Cardiac muscle cell (in vitro differentiated cells and primary cell): ENCODE data around the gene ZNF211. TPM values are rescaled to one million over a fixed set of nuclear protein-coding genes. Genes with fewer than 3 reads are reported as not detected.
A peak's percentile ranks its signal among the peaks of the same experiment; 100 is the strongest.

Experiments used
- DNase-seq, 2 donors: peaks; one replicate each; pipeline versions ENCODE4 v3.0.0 to v3.0.0-alpha.2; 2010 to 2017; ENCODE audit warnings: low read depth in 1 of 2, low spot score in 1 of 2
- H3K27ac ChIP-seq: fragments of 200-600 bp; sonication (generic); 2 replicates; pipeline ENCODE4 v1.5.1; 2016
- H3K27me3 ChIP-seq: fragments of 200-600 bp; sonication (generic); 2 replicates; pipeline ENCODE4 v1.6.0; 2016; ENCODE audit warnings: control low read depth
- H3K36me3 ChIP-seq: fragments of 200-600 bp; sonication (generic); 2 replicates; pipeline ENCODE4 v1.5.1; 2016; ENCODE audit warnings: control low read depth
- H3K4me1 ChIP-seq: fragments of 200-600 bp; sonication (generic); 2 replicates; pipeline ENCODE4 v1.8.1; 2017; ENCODE audit warnings: low read depth, mild to moderate bottlenecking, mixed run types
- H3K4me3 ChIP-seq: fragments of 200-600 bp; sonication (generic); 2 replicates; pipeline ENCODE4 v1.5.1; 2016; ENCODE audit warnings: mild to moderate bottlenecking
- H3K9me3 ChIP-seq: fragments of 200-600 bp; sonication (generic); 2 replicates; pipeline ENCODE4 v1.5.1; 2017; ENCODE audit warnings: low read depth, mild to moderate bottlenecking, control low read depth
- polyA plus RNA-seq: library from polyadenylated mRNA; unstranded; fragments of >200 nt; fragmentation: Nextera tagmentation; extraction: Ambion mirVana; gene quantifications from 2 replicates; pipeline ENCODE4 v1.2.1, GENCODE V29; 2016
- total RNA-seq: library from RNA; depleted of rRNA; stranded (reverse); fragments of >200 nt; gene quantifications from 2 replicates; pipeline ENCODE4 v1.2.3, GENCODE V29; 2016
- TF ChIP-seq, protein P1 (sequence below): IDR thresholded peaks from 2 replicates; pipeline ENCODE4 v1.5.1; 2012; ENCODE audit warnings: low read depth, mild to moderate bottlenecking, low read length

ZNF211 gene
- total and polyA plus RNA-seq, 2 experiments from 2014 or later = 22.6 to 30.0 TPM

GRCh38 chr19:57623091-57623490 lies 9.9 kb upstream of the ZNF211 start:
- Histone ChIP-seq H3K4me3 (no peak overlapping the region), H3K27ac (no peak overlapping the region), H3K36me3 (peaks cover 36% of the 10 kb centered on the region), H3K4me1 (no peaks in the 10 kb centered on the region), H3K27me3 (no peaks in the 10 kb centered on the region), H3K9me3 (peaks cover 21% of the 10 kb centered on the region)
- no peak for DNase-seq
- TF ChIP-seq, protein P1, sequence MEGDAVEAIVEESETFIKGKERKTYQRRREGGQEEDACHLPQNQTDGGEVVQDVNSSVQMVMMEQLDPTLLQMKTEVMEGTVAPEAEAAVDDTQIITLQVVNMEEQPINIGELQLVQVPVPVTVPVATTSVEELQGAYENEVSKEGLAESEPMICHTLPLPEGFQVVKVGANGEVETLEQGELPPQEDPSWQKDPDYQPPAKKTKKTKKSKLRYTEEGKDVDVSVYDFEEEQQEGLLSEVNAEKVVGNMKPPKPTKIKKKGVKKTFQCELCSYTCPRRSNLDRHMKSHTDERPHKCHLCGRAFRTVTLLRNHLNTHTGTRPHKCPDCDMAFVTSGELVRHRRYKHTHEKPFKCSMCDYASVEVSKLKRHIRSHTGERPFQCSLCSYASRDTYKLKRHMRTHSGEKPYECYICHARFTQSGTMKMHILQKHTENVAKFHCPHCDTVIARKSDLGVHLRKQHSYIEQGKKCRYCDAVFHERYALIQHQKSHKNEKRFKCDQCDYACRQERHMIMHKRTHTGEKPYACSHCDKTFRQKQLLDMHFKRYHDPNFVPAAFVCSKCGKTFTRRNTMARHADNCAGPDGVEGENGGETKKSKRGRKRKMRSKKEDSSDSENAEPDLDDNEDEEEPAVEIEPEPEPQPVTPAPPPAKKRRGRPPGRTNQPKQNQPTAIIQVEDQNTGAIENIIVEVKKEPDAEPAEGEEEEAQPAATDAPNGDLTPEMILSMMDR = no peak

DNA sequence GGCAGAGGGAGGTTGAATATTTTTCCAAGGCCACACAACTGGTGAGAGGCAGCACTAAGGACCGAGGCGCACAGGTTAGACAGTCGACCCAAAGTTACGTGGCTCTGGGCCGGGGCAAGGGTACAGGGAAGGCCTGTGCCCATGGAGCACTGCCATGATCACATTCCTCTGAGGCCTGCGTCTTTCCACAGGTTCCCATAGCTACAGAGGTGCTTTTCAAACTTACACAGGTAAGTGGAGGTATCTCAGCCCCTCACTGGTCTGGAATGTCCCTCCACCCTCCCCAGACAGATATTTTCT lies 814 bp downstream of the ZNF211 start:
- DNase-seq = no peak
- Histone ChIP-seq H3K4me1 (no peaks in the 10 kb centered on the region), H3K9me3 (no peaks in the 10 kb centered on the region), H3K27me3 (no peaks in the 10 kb centered on the region), H3K4me3 (peak overlapping the region; percentile 77), H3K27ac (no peak overlapping the region), H3K36me3 (peaks cover 17% of the 10 kb centered on the region)
- TF ChIP-seq, protein P1 = no peak

DNA sequence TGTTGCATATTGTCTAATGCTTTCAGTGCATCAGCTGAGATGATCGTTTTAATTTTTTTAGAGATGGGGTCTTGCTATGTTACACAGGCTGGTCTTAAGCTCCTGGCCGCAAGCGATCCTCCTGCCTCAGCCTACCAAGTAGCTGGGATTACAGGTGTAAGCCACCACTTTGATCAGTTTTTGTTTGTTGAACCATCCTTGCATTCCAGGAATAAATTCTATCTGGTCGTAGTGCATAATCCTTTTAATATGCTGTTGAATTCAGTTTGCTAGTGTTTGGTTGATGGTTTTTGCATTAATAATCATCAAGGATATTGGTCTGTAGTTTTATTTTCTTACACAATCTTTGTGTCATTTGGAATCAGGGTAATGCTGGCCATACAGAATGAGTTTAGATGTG lies 4.4 kb downstream of the ZNF211 start:
- Histone ChIP-seq H3K9me3 (no peaks in the 10 kb centered on the region), H3K27me3 (no peaks in the 10 kb centered on the region), H3K4me3 (no peak overlapping the region), H3K4me1 (no peaks in the 10 kb centered on the region), H3K27ac (no peak overlapping the region), H3K36me3 (peaks cover 43% of the 10 kb centered on the region)
- no peak for DNase-seq
- TF ChIP-seq, protein P1 = no peak

GRCh38 chr19:57641715-57642234 lies 8.8 kb downstream of the ZNF211 start:
- TF ChIP-seq, protein P1 = no peak
- no peaks in the 10 kb centered on the region for H3K27me3 ChIP-seq
- H3K4me3 ChIP-seq = no peak overlapping the region
- DNase-seq = no peak
- H3K4me1 ChIP-seq = no peaks in the 10 kb centered on the region
- no peak overlapping the region for H3K27ac ChIP-seq
- H3K9me3 ChIP-seq = no peaks in the 10 kb centered on the region
- peaks cover 35% of the 10 kb centered on the region for H3K36me3 ChIP-seq

GRCh38 chr19:57642396-57643046 lies 9.6 kb downstream of the ZNF211 start:
- DNase-seq = no peak
- H3K9me3 ChIP-seq = no peaks in the 10 kb centered on the region

More at GRCh38 chr19:57642396-57643046, 9.6 kb downstream of the ZNF211 start:
- H3K36me3 ChIP-seq = peaks cover 35% of the 10 kb centered on the region
- TF ChIP-seq, protein P1 = no peak
- no peaks in the 10 kb centered on the region for H3K27me3 ChIP-seq
- no peak overlapping the region for H3K4me3 ChIP-seq
- H3K27ac ChIP-seq = no peak overlapping the region
- no peaks in the 10 kb centered on the region for H3K4me1 ChIP-seq
